Measurements from ENCODE around the gene GTF2A1. TPM values are rescaled to one million over a fixed set of nuclear protein-coding genes. Genes with fewer than 3 reads are reported as not detected.

The GTF2A1 gene
- total RNA-seq, 3 donors from 2014 or later, result 42.8 to 44.4 (median 43.4) TPM

Other genes starting within 250 kb of the GTF2A1 start
- under 1 TPM; 0.11 to 0.68 (median 0.35) TPM for gene STON2, start 179.4 kb upstream of the GTF2A1 start, total RNA-seq

All from activated T-cell treated with anti-CD3 and anti-CD28 coated beads, Interleukin-2, amount 50 U/mL, for 4 hours (primary cell).